GM13977 (cell line): Measurements from ENCODE around the gene OR1I1.
"Not testable (repeated sequence)": the region's sequence is repeated elsewhere in the genome, so short reads cannot be mapped to it uniquely, and the experiment has no call there.

ENCODE experiments used
- DNase-seq: peaks from one replicate; pipeline ENCODE4 v3.0.0; 2012; ENCODE audit warnings: low spot score
- in situ Hi-C: fragments of 300-500 bp; cut with MboI; formaldehyde crosslinking; loops from one replicate; pipeline ENCODE4 v1.12.0; 2022; ENCODE audit warnings: low sequenced_read_pairs, low pct_unique_long_range_greater_than_20kb, mixed read lengths, inconsistent platforms; ENCODE audit not compliant: unreplicated experiment
- TF ChIP-seq, protein P1 (sequence below): IDR thresholded peaks from 2 replicates; pipeline ENCODE4 v1.5.1; 2012; ENCODE audit warnings: mild to moderate bottlenecking, control low read depth; ENCODE audit not compliant: insufficient read depth; ENCODE audit errors: extremely low read depth, missing control alignments

The OR1I1 gene

DNA sequence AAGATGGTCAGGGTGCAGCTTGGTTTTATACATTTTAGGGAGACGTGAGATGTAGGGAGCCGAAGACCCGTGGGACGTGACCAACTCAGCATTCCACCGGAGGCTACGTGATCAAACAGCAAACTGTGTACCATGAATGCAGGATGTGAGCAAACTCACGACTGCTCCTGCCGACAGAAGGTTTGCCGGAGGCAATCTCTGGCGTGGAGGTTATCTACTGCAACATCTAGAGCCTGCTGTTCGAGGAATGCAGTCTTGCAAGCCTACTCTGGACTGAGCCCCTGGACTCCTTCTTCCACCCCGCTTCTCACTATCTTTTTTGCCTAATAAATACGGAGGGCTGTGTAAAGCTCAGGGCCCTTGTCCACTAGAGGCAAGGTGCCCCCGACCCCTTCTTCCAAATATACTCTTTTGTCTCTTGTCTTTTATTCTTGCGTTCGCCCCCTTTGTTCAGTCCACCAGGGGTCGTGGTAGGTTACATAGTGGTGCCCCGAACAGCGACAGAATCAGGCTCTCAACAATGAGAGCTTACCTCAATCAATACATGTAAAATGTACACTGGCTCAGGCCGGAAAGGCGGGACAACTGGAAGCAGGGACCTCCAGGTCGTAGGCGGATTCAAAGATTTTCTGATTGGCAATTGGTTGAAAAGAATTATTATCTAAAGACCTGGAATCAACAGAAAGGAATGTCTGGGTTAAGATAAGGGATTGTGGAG is 8.9 kb upstream of the OR1I1 start:
- TF ChIP-seq, protein P1, sequence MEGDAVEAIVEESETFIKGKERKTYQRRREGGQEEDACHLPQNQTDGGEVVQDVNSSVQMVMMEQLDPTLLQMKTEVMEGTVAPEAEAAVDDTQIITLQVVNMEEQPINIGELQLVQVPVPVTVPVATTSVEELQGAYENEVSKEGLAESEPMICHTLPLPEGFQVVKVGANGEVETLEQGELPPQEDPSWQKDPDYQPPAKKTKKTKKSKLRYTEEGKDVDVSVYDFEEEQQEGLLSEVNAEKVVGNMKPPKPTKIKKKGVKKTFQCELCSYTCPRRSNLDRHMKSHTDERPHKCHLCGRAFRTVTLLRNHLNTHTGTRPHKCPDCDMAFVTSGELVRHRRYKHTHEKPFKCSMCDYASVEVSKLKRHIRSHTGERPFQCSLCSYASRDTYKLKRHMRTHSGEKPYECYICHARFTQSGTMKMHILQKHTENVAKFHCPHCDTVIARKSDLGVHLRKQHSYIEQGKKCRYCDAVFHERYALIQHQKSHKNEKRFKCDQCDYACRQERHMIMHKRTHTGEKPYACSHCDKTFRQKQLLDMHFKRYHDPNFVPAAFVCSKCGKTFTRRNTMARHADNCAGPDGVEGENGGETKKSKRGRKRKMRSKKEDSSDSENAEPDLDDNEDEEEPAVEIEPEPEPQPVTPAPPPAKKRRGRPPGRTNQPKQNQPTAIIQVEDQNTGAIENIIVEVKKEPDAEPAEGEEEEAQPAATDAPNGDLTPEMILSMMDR = no peak
- in situ Hi-C loops = loop anchor here (25.0 kb wide), 1 partner anchor 864 kb away; the partner anchor contains the start of genes CYP4F11 and OR10H4
- DNase-seq = no peak

DNA sequence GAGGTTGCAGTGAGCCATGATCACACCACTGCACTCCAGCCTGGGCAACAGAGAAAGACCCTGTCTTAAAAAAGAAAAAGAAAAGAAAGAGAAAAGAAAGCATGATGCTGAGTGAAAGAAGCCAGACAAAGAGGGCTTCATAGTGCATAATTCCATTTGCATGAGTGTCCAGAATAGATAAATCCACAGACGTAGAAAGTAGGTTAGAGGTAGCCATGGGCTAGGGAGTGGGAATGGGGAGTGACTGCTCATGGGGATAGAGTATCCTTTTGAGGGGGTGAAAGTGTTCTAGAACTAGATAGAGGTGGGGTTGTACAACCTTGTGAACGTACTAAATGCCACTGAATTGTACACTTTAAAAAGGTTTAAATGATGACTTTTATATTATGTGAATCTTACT is 7.6 kb upstream of the OR1I1 start:
- no peak for DNase-seq
- in situ Hi-C loops = loop anchor here (25.0 kb wide), 1 partner anchor 863 kb away; the partner anchor contains the start of genes CYP4F11 and OR10H4

DNA sequence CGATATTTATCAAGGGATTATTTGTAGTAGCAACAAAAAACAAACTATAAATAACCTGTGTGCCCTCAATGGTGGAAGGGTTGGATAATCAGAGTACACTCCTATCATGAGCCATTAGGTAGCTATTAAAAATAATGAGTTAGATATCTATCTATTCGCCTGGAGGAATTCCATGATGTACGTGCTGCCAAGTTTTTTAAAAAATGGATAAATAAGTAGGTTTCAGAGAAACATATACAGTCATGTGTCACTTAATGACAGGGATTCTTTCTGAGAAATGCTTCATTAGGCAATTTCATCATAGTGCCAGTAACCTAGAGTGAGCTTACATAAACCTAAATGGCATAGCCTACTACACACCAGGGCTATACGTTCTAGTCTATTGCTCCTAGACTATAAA is 6.2 kb upstream of the OR1I1 start:
- no peak for DNase-seq
- in situ Hi-C loops = no loop called here
- TF ChIP-seq, protein P1 = no peak

More for the DNA sequence above, 7.6 kb upstream of the OR1I1 start:
- TF ChIP-seq, protein P1 = no peak

DNA sequence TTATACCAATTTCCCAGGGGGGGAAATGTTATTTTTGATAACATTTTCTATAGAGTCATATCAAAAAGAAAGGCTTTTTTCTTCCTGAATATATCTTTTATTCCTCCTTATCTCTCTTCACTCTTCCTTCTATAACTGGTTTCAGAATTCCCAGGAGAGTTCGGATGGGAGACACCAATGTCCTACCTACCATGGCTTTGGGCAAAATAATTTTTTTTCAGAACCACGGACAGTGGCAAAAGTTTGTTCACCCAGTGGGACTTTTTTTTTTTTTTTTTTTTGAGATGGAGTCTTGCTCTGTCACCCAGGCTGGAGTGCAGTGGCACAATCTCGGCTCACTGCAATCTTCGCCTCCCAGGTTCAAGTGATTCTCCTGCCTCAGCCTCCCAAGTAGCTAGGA is 2.0 kb upstream of the OR1I1 start:
- DNase-seq, in situ Hi-C loops: not testable (repeated sequence)

DNA sequence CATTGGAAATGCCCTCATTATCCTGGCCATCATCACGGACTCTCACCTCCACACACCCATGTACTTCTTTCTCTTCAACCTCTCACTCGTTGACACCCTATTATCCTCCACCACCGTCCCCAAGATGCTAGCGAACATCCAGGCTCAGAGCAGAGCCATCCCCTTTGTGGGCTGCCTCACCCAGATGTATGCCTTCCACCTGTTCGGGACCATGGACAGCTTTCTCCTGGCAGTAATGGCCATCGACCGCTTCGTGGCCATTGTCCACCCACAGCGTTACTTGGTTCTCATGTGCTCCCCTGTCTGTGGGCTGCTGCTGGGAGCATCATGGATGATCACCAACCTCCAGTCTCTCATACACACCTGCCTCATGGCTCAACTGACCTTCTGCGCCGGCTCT is 5.2 kb downstream of the OR1I1 start:
- in situ Hi-C loops = no loop called here
- TF ChIP-seq, protein P1 = no peak
- no peak for DNase-seq

DNA sequence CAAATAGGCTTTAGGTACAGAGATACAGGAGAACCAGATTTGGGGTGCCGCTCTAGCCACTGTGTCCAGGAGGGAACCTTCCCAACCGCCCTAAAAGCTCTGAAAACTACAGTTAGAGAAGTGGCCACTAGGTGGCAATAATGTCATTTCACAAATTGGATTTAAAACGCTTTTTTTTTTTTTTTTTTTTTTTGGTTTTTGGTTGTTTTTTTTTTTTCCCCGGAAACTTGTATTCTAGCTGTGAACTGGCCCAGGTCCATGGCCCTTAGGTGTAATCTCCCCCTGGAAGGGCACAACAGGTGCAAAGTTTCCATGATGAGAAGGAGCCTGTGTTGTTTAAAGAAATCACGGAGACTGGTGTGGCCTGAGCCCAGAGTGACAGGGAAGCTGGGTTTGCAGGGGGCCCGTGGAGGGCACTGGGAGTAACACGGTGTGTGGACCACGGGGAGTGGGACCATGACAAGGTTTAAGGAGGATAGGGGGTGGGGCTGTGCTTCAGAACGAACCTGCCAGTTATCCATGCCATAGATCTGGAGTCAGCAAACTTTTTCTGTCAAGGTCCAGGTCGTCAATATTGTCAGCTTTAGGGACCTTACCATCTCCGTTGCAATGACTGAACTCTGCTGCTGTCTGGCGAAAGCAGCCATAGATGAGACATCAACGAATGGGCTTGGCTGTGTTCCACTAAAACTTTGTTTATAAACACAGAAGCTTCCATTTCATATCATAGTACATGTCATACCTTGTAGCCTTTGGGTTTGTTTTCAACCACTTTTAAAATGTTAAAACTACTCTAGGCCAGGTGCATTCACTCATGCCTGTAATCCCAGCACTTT is 10.1 kb downstream of the OR1I1 start:
- TF ChIP-seq, protein P1 = peak; percentile 61
- in situ Hi-C loops = no loop called here
- DNase-seq = peak; percentile 54

DNA sequence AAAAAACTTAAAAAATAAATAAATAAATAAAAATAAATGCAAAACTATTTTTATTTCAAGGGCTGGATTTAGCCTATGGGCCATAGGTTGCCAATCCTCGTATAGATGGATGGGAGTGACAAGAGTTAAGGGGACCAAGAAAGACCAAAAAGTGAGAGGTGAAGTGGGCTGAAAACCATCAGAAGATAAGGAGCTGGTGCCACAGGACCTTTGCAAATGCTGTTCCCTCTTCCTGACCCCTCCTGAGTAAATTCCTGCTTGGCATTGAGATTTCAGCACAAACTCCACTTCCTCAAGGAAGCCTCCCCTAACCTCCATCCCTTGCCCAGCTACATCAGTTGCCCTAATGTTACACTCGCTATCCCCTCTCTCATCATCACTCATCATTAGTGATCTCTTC is 11.0 kb downstream of the OR1I1 start:
- TF ChIP-seq, protein P1 = no peak
- in situ Hi-C loops = no loop called here

More for the DNA sequence above, 11.0 kb downstream of the OR1I1 start:
- no peak for DNase-seq
